ENCODE data around the gene ALS2. TPM values are rescaled to one million over a fixed set of nuclear protein-coding genes. Genes with fewer than 3 reads are reported as not detected.

The ALS2 gene
- total and polyA plus RNA-seq, 2 of the 8 experiments (the other 6 are each of a cell fraction or from before 2014, with no cell fraction given), result 12.1 to 34.5 TPM

DNA sequence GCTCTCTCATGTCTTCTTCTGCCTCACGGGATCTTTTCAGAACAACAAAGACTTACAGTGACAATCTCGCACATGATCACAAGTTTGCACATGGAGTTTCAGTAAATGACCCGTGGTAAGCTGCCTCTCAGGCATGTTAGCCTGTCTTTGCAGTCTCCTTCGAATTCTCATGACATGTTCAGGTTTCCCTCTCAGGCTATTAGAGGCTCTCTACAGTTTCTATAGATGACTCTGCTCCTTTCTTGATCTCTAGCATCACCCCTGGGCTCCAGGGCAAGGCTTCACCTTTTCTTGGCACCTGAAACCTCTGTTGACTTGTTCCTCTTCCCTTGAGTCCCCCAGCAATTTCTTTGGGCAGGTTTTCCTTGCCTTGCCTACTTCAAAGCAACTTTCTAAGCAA lies 105.3 kb downstream of the ALS2 start:
- Histone ChIP-seq H2AK5ac (ENCODE audit: low read depth, low read length) (no peak overlapping the region; the same call in 1 of the 2 replicates), H2AFZ (ENCODE audit: low read length) (peak overlapping the region; percentile 28), H2BK15ac (ENCODE audit: low read length) (no peak overlapping the region), H2BK12ac (ENCODE audit: low read depth, low read length) (no peak overlapping the region), H3K27me3 (replicated peaks in 1 of 4; ENCODE audit: control insufficient read depth in 3 of 4, extremely low read depth in 1 of 4, insufficient read depth in 3 of 4, low read length in 3 of 4) (no peaks in the 10 kb centered on the region), H3K4ac (replicated peaks; ENCODE audit: insufficient read length, low read depth, low read length) (no peak overlapping the region), H3K79me1 (ENCODE audit: low read depth, low read length) (no peaks in the 10 kb centered on the region), H4K8ac (ENCODE audit: extremely low read depth, insufficient read depth, low read length) (no peak overlapping the region), H2BK20ac (ENCODE audit: low read length) (no peak overlapping the region), H3K4me2 (ENCODE audit: insufficient read depth in 1 of 2, low read depth in 2 of 2, low read length in 2 of 2) (no peak overlapping the region), H4K20me1 (replicated peaks in 1 of 2; ENCODE audit: control insufficient read depth in 1 of 2, insufficient read depth in 2 of 2, low read length in 2 of 2) (no peaks in the 10 kb centered on the region), H2BK120ac (replicated peaks; ENCODE audit: low read depth, low read length) (no peak overlapping the region), H2BK5ac (ENCODE audit: low read depth, low read length) (no peak overlapping the region), H3K9ac (replicated peaks in 1 of 4; ENCODE audit: extremely low read depth in 1 of 4, low read depth in 3 of 4, low read length in 3 of 4) (no peak overlapping the region), H4K5ac (ENCODE audit: insufficient read length, low read depth, low read length) (no peak overlapping the region), H3K56ac (replicated peaks; ENCODE audit: insufficient read length, low read depth, low read length) (no peak overlapping the region), H3K4me1 (replicated peaks in 1 of 4; ENCODE audit: control insufficient read depth in 3 of 4, insufficient read depth in 4 of 4, low read length in 3 of 4) (peaks cover 0 to 6% (median 2%) of the 10 kb centered on the region in 4 experiments; a peak in 3 of 7 replicates), H3K9me3 (ENCODE audit: insufficient read depth in 2 of 2, low read depth in 1 of 2, low read length in 1 of 2) (no peaks in the 10 kb centered on the region), H3K23me2 (ENCODE audit: low read depth, low read length) (no peaks in the 10 kb centered on the region), H3K4me3 (ENCODE audit: extremely low read depth in 1 of 4, insufficient read depth in 2 of 4, low read depth in 3 of 4, low read length in 4 of 4) (no peak overlapping the region), H3K18ac (ENCODE audit: extremely low read depth, low read length) (no peak overlapping the region), H3K14ac (ENCODE audit: insufficient read length) (no peak overlapping the region), H3K27ac (ENCODE audit: low read depth, low read length) (no peak overlapping the region), H3K23ac (ENCODE audit: insufficient read length) (no peak overlapping the region), H4K91ac (replicated peaks; ENCODE audit: insufficient read length, low read length) (no peak overlapping the region), H3K36me3 (ENCODE audit: control insufficient read depth in 2 of 4, insufficient read depth in 4 of 4, low read length in 3 of 4) (no peaks in the 10 kb centered on the region), H3K79me2 (ENCODE audit: control insufficient read depth in 1 of 2, insufficient read depth in 2 of 2, low read length in 2 of 2) (no peaks in the 10 kb centered on the region)
- DNase-seq (ENCODE audit: low read depth in 1 of 2, low spot score in 2 of 2) (no peak), FAIRE-seq (no peak)
- CTCF ChIA-PET (ENCODE audit: partially characterized antibody), result no interaction called here
- TF ChIP-seq KDM1A (IDR thresholded peaks at IDR 0.05; ENCODE audit: borderline replicate concordance, low read length), result no peak
- no peak for TF ChIP-seq CBX5 (IDR thresholded peaks at IDR 0.05; ENCODE audit: low read depth, low read length)
- TF ChIP-seq TAF1 (IDR thresholded peaks at IDR 0.05; ENCODE audit: low read depth, low read length), result no peak
- no peak for TF ChIP-seq KDM5A (IDR thresholded peaks at IDR 0.05; ENCODE audit: low read length)
- WGBS, 2 experiments (ENCODE audit: extremely low coverage in 1 of 2, insufficient coverage in 1 of 2, insufficient read length in 1 of 2, insufficient replicate concordance in 2 of 2, low coverage in 1 of 2, low lambda C conversion rate in 2 of 2, missing lambda C conversion rate in 1 of 2), result 78% methylated on average over 4 of the region's 4 CpGs; no CpG with 5 or more reads in 1 of the 2 experiments
- POLR2A ChIA-PET (ENCODE audit: partially characterized antibody), result no interaction called here

Measured in H1 (cell line).